C4-2B (cell line): ENCODE results near the gene LYSMD3.

Experiments
- CTCF ChIP-seq: fragments of 450-650 bp; conservative IDR thresholded peaks from 2 replicates; pipeline ENCODE4 v1.5.1; 2017; ENCODE audit warnings: mild to moderate bottlenecking
- ZFX ChIP-seq: fragments of 450-650 bp; IDR thresholded peaks from 2 replicates; pipeline ENCODE4 v1.6.1; 2017

- TF ChIP-seq CTCF = no peak
- TF ChIP-seq ZFX = no peak
Observed at GRCh38 chr5:90510438-90510837, 18.9 kb downstream of the LYSMD3 start.
